ENCODE data around the gene EVI5.

GRCh38 chr1:92713939-92714338 lies 71.0 kb downstream of the EVI5 start:
- TF ChIP-seq CTCF (IDR thresholded peaks at IDR 0.05; ENCODE audit: low read length): no peak
- TF ChIP-seq EZH2 (IDR thresholded peaks at IDR 0.05; ENCODE audit: borderline replicate concordance, low read length): no peak

Measured in OCI-LY1 (cell line).